HFF-Myc (cell line): ENCODE data around the gene DDHD1.

Experiments used
- DNase-seq: peaks from one replicate; pipeline ENCODE4 v3.0.0-alpha.2; 2011; ENCODE audit warnings: low read depth; ENCODE audit errors: extremely low read depth
- H3K4me3 ChIP-seq: replicated peaks from 2 replicates; pipeline ENCODE4 v1.5.1; 2011; ENCODE audit warnings: low read depth, mild to moderate bottlenecking, control low read depth, low read length
- TF ChIP-seq, protein P1 (sequence below): IDR thresholded peaks from 2 replicates; pipeline ENCODE4 v1.5.1; 2012; ENCODE audit warnings: mild to moderate bottlenecking, low read depth, low read length, control low read depth; ENCODE audit errors: missing control alignments

DDHD1 gene

DNA sequence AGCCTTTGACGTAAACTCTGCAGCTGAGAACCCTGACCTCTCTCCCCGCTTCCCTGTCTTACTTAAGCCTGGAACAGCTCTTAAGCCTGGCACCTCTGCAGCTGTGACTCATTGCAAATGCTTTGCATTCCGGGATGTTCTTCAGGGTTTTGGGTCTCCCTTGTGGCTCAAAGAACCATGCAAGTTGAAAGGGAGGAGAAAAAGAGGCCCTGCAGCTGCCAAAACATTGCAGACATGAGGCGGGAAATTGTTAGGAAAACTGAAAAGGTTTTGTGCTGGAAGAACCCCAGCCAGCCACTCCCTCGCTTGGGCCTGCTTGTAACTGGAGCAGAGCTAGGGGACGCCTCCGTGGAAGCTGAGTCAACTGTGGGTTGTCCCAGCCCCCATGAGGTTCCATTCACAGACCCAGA, 142.1 kb downstream of the DDHD1 start:
- DNase-seq: peak; percentile 95
- TF ChIP-seq, protein P1, sequence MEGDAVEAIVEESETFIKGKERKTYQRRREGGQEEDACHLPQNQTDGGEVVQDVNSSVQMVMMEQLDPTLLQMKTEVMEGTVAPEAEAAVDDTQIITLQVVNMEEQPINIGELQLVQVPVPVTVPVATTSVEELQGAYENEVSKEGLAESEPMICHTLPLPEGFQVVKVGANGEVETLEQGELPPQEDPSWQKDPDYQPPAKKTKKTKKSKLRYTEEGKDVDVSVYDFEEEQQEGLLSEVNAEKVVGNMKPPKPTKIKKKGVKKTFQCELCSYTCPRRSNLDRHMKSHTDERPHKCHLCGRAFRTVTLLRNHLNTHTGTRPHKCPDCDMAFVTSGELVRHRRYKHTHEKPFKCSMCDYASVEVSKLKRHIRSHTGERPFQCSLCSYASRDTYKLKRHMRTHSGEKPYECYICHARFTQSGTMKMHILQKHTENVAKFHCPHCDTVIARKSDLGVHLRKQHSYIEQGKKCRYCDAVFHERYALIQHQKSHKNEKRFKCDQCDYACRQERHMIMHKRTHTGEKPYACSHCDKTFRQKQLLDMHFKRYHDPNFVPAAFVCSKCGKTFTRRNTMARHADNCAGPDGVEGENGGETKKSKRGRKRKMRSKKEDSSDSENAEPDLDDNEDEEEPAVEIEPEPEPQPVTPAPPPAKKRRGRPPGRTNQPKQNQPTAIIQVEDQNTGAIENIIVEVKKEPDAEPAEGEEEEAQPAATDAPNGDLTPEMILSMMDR: no peak
- H3K4me3 ChIP-seq: 0 out of 2 replicates have a peak overlapping the region, but pooled peaks have one; percentile 2

DNA sequence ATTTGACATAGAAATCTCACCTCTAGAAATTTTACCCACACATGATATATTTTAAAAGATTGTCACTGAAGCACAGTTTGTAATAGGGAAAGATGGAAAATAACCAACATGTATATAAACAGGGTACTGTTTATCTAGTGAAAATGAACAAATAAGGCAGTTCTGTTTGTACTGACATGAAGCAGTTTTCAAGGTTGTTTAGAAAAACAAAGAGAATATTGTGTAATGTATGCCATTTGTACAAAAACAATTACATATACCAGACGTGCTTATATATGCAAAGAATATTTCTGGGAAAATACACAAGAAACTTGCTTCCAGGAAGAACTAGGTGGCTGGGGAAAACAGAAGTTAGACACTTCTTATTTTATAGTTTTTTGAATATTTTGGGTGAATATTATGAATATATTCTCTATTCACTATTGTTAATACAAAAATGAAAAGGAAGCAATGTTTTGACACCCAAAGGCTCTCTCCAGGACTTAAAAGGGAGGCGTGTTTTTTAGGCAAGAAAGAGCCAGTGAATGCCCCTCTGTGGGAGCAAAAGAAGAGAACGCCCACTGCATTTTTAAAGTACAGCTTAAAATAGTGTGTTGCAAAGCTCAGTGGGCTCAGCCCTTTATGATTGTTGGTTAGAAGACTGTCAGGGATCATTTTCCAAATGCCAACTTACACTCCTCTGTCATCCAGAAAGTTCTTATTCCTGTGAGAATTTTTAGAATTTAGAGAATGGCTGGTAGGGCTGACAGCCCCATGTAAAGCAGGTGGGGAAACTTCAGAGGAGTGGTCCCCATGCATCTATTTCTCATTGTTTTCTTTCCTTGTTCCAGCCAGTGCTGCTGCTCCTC, 142.7 kb downstream of the DDHD1 start:
- DNase-seq: no peak
- H3K4me3 ChIP-seq: no peak overlapping the region
- TF ChIP-seq, protein P1: no peak

DNA sequence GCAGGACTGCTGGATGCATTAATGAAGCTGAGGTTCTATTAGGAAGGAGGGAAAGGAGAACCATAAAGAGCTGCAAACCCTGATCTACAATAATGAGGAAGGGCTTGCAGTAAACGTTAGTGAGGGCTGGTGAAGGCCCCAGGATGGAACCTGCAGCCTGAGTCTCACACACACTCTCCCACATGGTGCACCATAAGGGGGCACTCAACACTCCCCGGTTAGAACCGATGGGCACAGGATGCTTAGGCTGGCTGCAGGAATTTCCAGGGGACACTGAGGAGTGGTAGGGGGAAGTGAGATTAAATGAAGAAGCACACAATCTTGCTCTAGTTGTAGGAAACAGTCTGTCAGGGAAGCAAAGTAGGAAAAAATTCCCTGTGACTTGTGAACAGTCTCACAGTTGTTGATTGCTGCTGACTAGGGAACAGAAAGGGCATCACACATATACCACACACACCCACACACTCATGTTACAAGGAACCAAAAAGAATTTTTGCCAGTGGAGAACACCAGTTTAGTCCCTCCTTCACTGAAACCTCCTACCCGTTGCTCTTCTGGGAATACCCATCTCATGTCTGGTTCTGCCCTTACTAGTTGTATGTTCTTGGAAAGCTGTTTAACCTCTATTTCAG, 146.1 kb downstream of the DDHD1 start:
- DNase-seq: no peak
- H3K4me3 ChIP-seq: no peak overlapping the region
- TF ChIP-seq, protein P1: peak; percentile 4

DNA sequence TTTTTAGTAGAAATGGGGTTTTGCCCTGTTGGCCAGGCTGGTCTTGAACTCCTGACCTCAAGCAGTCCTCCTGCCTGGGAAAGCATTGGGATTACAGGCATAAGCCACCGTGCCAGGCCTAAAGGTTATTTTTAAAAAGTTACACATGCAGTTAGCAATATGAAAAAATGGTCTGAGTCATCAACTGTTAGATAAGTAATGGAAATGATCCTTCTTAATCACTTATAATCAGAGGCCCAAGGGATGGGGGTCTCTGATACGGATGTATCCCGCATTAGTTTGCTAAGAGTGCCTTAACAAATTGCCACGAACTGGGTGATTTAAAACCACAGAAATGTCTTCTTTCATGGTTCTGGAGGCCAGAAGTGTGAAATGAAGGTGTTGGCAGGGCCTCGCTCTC, 148.1 kb downstream of the DDHD1 start:
- no peak for DNase-seq
- H3K4me3 ChIP-seq: no peak overlapping the region
- TF ChIP-seq, protein P1: no peak

DNA sequence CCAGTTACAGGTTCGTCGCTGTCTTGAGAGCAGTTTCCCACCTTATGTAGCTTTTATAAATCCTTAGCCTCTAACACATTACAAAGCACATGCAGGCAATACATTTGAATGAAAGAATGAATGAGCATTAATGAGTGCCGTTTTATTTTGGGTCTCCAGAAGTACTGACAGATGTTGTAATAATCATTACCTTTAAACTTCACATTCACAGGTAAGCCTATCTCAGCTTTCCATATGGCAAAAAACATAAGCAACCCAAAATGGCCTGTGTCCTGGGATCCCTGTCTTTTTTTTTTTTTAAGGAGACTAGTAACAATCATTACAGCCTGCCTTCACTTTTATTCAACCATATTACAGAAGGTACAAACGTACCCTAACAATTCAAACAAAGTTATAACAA, 149.3 kb downstream of the DDHD1 start:
- TF ChIP-seq, protein P1: no peak
- H3K4me3 ChIP-seq: no peak overlapping the region
- no peak for DNase-seq

DNA sequence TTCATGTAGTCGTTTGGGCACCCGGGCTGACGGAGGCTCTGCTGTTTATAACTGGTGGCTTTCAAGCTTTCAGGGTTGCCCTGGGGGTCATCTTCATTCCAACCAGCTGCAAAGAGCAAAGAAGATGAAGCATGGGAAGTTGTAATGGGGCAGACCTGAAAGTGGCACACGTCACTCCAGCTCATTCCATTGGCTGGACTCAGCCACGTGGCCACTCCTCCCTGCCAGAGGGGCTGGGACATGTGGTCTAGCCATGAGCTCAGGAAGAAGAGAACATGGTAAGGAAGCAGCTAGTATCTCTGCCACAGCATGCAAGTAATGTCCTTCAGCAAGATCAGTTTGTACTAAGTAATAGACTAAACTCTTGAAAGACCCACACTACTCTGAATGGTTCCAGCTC, 150.5 kb downstream of the DDHD1 start:
- no peak for DNase-seq
- TF ChIP-seq, protein P1: no peak
- H3K4me3 ChIP-seq: no peak overlapping the region
